GM12878 (cell line): ENCODE measurements around the gene SP3. TPM values are rescaled to one million over a fixed set of nuclear protein-coding genes. Genes with fewer than 3 reads are reported as not detected.

Source experiments
- BHLHE40 ChIP-seq, 2 experiments: fragments of 450-650 bp in 1 of 2; IDR thresholded peaks; 2 replicates each; pipeline ENCODE4 v1.6.1; 2011 to 2017; ENCODE audit warnings: low read depth in 2 of 2, borderline replicate concordance in 1 of 2, improper control_type of control experiment in 1 of 2, low read length in 1 of 2, mild to moderate bottlenecking in 1 of 2
- EGR1 ChIP-seq, 2 experiments: IDR thresholded peaks; 1 replicate in 1 of 2; 2 replicates in 1 of 2; pipeline ENCODE4 v1.6.1; 2011 to 2012; ENCODE audit warnings: low read depth in 2 of 2, low read length in 2 of 2, borderline replicate concordance in 1 of 2, mild to moderate bottlenecking in 1 of 2, moderate library complexity in 1 of 2
- EP300 ChIP-seq, 2 experiments: fragments of 150-350 bp in 1 of 2; IDR thresholded peaks; 2 replicates each; pipeline ENCODE4 v1.6.1; 2011 to 2012; ENCODE audit warnings: low read depth in 2 of 2, low read length in 2 of 2, borderline replicate concordance in 1 of 2, improper control_type of control experiment in 1 of 2, inconsistent platforms in 1 of 2; ENCODE audit not compliant: control insufficient read depth in 1 of 2
- IKZF2 ChIP-seq, 2 experiments: fragments of 450-650 bp; IDR thresholded peaks; 2 replicates each; pipeline ENCODE4 v1.6.1; 2017; ENCODE audit warnings: mild to moderate bottlenecking in 2 of 2, moderate library complexity in 2 of 2
- RELB ChIP-seq: fragments of 450-650 bp; IDR thresholded peaks from 2 replicates; pipeline ENCODE4 v1.6.1; 2017; ENCODE audit warnings: low read depth, mild to moderate bottlenecking, moderate library complexity
- SUPT20H ChIP-seq: IDR thresholded peaks from 2 replicates; pipeline ENCODE4 v1.6.1; 2011; ENCODE audit warnings: low read depth, mild to moderate bottlenecking, low read length, moderate library complexity, borderline replicate concordance; ENCODE audit not compliant: control insufficient read depth
- ZZZ3 ChIP-seq: IDR thresholded peaks from 2 replicates; pipeline ENCODE4 v1.6.1; 2011; ENCODE audit warnings: low read depth; ENCODE audit not compliant: control insufficient read depth, insufficient read length
- polyA plus RNA-seq, 11 experiments: library from polyadenylated mRNA; depleted of rRNA in 4 of 11; unstranded in 6 of 11; stranded (reverse) in 5 of 11; fragments of >200 nt; fragmentation: Nextera tagmentation in 4 of 11; fragmentation: Illumina TruSeq in 1 of 11; extraction: Ambion mirVana in 4 of 11; extraction: Trizol in 1 of 11; gene quantifications; 1 replicate in 1 of 11; 2 replicates in 10 of 11; pipeline versions ENCODE4 v1.2.1 to v1.2.3, GENCODE V29; 2011 to 2016; ENCODE audit warnings: inconsistent platforms in 2 of 11, missing spikeins in 2 of 11, low read depth in 1 of 11
- total RNA-seq, 4 experiments: library from RNA; depleted of rRNA in 3 of 4; stranded (reverse); fragments of >200 nt in 3 of 4; fragmentation: Illumina TruSeq in 1 of 4; extraction: Trizol in 1 of 4; gene quantifications; 2 replicates each; pipeline versions ENCODE4 v1.2.1 to v1.2.3, GENCODE V29; 2013 to 2021
- TF ChIP-seq, protein P1 (sequence below): fragments of 450-650 bp; IDR thresholded peaks from 2 replicates; pipeline ENCODE4 v1.6.1; 2017; ENCODE audit warnings: mild to moderate bottlenecking, low read depth, inconsistent platforms; ENCODE audit not compliant: poor library complexity, severe bottlenecking
- TF ChIP-seq, protein P2 (sequence below): IDR thresholded peaks from 2 replicates; pipeline ENCODE4 v1.6.1; 2011; ENCODE audit warnings: low read depth, low read length, improper control_type of control experiment, borderline replicate concordance
- TF ChIP-seq, protein P3 (sequence below): fragments of 450-650 bp; conservative IDR thresholded peaks from 2 replicates; pipeline ENCODE4 v1.6.1; 2017; ENCODE audit warnings: mild to moderate bottlenecking, moderate library complexity
- TF ChIP-seq, protein P4 (sequence below): fragments of 450-650 bp; formaldehyde crosslinking; IDR thresholded peaks from 2 replicates; pipeline ENCODE4 v1.5.0; 2022; ENCODE audit warnings: mild to moderate bottlenecking, missing genetic modification characterization

SP3 gene
- total and polyA plus RNA-seq, 10 of the 15 experiments (the other 5 are each of a cell fraction or from before 2014, with no cell fraction given), result 9.9 to 87.6 (median 52.4) TPM

DNA sequence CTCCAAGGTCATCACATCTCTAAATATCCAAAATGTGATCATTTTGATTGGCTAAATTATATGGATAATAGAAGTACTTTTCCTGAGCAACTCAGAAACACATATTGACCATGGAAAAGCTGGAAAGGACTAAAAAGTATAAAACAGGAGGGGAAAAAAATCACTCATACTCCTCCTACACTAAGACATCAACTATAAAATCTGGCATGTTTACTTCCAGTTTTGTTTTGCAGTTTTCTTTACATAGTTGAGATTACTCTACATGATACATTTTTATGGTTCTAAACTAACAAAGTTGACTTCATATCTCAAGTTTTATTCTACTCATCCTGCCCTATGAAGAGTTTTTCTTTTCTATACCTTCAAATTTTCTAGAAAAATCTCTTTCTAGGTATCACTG is 46.0 kb upstream of the SP3 start (continued):
- no peak for TF ChIP-seq EP300 (IDR thresholded peaks at IDR 0.05; ENCODE audit: borderline replicate concordance in 1 of 2, control insufficient read depth in 1 of 2, low read depth in 2 of 2, low read length in 2 of 2)
- TF ChIP-seq RELB, result no peak
- no peak for TF ChIP-seq SUPT20H
- no peak for TF ChIP-seq ZZZ3
- TF ChIP-seq IKZF2 (IDR thresholded peaks at IDR 0.05), result no peak
- TF ChIP-seq, protein P1, sequence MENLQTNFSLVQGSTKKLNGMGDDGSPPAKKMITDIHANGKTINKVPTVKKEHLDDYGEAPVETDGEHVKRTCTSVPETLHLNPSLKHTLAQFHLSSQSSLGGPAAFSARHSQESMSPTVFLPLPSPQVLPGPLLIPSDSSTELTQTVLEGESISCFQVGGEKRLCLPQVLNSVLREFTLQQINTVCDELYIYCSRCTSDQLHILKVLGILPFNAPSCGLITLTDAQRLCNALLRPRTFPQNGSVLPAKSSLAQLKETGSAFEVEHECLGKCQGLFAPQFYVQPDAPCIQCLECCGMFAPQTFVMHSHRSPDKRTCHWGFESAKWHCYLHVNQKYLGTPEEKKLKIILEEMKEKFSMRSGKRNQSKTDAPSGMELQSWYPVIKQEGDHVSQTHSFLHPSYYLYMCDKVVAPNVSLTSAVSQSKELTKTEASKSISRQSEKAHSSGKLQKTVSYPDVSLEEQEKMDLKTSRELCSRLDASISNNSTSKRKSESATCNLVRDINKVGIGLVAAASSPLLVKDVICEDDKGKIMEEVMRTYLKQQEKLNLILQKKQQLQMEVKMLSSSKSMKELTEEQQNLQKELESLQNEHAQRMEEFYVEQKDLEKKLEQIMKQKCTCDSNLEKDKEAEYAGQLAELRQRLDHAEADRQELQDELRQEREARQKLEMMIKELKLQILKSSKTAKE, result no peak
- TF ChIP-seq, protein P2, sequence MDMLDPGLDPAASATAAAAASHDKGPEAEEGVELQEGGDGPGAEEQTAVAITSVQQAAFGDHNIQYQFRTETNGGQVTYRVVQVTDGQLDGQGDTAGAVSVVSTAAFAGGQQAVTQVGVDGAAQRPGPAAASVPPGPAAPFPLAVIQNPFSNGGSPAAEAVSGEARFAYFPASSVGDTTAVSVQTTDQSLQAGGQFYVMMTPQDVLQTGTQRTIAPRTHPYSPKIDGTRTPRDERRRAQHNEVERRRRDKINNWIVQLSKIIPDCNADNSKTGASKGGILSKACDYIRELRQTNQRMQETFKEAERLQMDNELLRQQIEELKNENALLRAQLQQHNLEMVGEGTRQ, result no peak
- TF ChIP-seq, protein P3, sequence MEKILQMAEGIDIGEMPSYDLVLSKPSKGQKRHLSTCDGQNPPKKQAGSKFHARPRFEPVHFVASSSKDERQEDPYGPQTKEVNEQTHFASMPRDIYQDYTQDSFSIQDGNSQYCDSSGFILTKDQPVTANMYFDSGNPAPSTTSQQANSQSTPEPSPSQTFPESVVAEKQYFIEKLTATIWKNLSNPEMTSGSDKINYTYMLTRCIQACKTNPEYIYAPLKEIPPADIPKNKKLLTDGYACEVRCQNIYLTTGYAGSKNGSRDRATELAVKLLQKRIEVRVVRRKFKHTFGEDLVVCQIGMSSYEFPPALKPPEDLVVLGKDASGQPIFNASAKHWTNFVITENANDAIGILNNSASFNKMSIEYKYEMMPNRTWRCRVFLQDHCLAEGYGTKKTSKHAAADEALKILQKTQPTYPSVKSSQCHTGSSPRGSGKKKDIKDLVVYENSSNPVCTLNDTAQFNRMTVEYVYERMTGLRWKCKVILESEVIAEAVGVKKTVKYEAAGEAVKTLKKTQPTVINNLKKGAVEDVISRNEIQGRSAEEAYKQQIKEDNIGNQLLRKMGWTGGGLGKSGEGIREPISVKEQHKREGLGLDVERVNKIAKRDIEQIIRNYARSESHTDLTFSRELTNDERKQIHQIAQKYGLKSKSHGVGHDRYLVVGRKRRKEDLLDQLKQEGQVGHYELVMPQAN, result no peak
- TF ChIP-seq, protein P4, sequence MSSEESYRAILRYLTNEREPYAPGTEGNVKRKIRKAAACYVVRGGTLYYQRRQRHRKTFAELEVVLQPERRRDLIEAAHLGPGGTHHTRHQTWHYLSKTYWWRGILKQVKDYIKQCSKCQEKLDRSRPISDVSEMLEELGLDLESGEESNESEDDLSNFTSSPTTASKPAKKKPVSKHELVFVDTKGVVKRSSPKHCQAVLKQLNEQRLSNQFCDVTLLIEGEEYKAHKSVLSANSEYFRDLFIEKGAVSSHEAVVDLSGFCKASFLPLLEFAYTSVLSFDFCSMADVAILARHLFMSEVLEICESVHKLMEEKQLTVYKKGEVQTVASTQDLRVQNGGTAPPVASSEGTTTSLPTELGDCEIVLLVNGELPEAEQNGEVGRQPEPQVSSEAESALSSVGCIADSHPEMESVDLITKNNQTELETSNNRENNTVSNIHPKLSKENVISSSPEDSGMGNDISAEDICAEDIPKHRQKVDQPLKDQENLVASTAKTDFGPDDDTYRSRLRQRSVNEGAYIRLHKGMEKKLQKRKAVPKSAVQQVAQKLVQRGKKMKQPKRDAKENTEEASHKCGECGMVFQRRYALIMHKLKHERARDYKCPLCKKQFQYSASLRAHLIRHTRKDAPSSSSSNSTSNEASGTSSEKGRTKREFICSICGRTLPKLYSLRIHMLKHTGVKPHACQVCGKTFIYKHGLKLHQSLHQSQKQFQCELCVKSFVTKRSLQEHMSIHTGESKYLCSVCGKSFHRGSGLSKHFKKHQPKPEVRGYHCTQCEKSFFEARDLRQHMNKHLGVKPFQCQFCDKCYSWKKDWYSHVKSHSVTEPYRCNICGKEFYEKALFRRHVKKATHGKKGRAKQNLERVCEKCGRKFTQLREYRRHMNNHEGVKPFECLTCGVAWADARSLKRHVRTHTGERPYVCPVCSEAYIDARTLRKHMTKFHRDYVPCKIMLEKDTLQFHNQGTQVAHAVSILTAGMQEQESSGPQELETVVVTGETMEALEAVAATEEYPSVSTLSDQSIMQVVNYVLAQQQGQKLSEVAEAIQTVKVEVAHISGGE (CRISPR knock-in tag), result no peak
- TF ChIP-seq EGR1 (IDR thresholded peaks at IDR 0.05; ENCODE audit: borderline replicate concordance in 1 of 2, low read depth in 2 of 2, low read length in 2 of 2), result no peak
- TF ChIP-seq BHLHE40 (IDR thresholded peaks at IDR 0.05; ENCODE audit: borderline replicate concordance in 1 of 2, low read depth in 2 of 2, low read length in 1 of 2), result no peak
